ENCODE measurements around the gene SORCS1. TPM values are rescaled to one million over a fixed set of nuclear protein-coding genes. Genes with fewer than 3 reads are reported as not detected.

SORCS1 gene
- total and polyA plus RNA-seq, 2 experiments from 2014 or later = 2.9 to 8.9 TPM

GRCh38 chr10:106772957-106773356, 391.5 kb downstream of the SORCS1 start:
- DNase-seq (ENCODE audit: low spot score) = no peak
- Mint-ChIP-seq H3K4me1 (peaks cover 6% of the 10 kb centered on the region), H3K27me3 (ENCODE audit: insufficient read depth, low read depth, poor library complexity) (no peaks in the 10 kb centered on the region), H3K27ac (no peak overlapping the region), H3K36me3 (ENCODE audit: low read depth) (no peaks in the 10 kb centered on the region), H3K9me3 (no peaks in the 10 kb centered on the region; the same call in 2 of the 3 replicates), H3K4me3 (no peak overlapping the region)
- Histone ChIP-seq H3K4me1 (ENCODE audit: insufficient read depth) (no peaks in the 10 kb centered on the region), H3K4me3 (no peak overlapping the region), H3K9me2 (ENCODE audit: insufficient read depth) (no peaks in the 10 kb centered on the region), H3K36me3 (ENCODE audit: insufficient read depth) (no peaks in the 10 kb centered on the region), H3K27ac (ENCODE audit: low read depth) (no peak overlapping the region), H3F3A (replicated peaks; ENCODE audit: low read depth) (no peaks in the 10 kb centered on the region), H3K27me3 (ENCODE audit: insufficient read depth) (no peaks in the 10 kb centered on the region), H3K4me2 (no peak overlapping the region), H4K20me1 (replicated peaks; ENCODE audit: insufficient read depth) (no peaks in the 10 kb centered on the region; the same call in 1 of the 2 replicates), H3K79me2 (replicated peaks; ENCODE audit: insufficient read depth) (no peaks in the 10 kb centered on the region), H2AFZ (no peak overlapping the region)
- no peak for ATAC-seq
- TF ChIP-seq REST (IDR thresholded peaks at IDR 0.05; ENCODE audit: unreplicated experiment) (no peak), ETS1 (IDR thresholded peaks at IDR 0.05) (no peak), POLR2AphosphoS5 (IDR thresholded peaks at IDR 0.05; ENCODE audit: low read depth) (no peak), EZH2 (IDR thresholded peaks at IDR 0.05; ENCODE audit: low read depth, unreplicated experiment) (no peak), STAT1 (IDR thresholded peaks at IDR 0.05; ENCODE audit: unreplicated experiment) (no peak), EZH2phosphoT487 (IDR thresholded peaks at IDR 0.05; ENCODE audit: unreplicated experiment) (no peak), ZNF331 (CRISPR knock-in tag; IDR thresholded peaks at IDR 0.05; ENCODE audit: low read depth) (no peak), ZNF114 (CRISPR knock-in tag; IDR thresholded peaks at IDR 0.05) (no peak), NANOG (IDR thresholded peaks at IDR 0.05; ENCODE audit: borderline replicate concordance) (no peak), ZNF462 (CRISPR knock-in tag; IDR thresholded peaks at IDR 0.05) (no peak)

Measured in GM23338 (cell line).